ENCODE measurements around the gene CHCHD10.
A peak's percentile ranks its signal among the peaks of the same experiment; 100 is the strongest.

CHCHD10 gene

DNA sequence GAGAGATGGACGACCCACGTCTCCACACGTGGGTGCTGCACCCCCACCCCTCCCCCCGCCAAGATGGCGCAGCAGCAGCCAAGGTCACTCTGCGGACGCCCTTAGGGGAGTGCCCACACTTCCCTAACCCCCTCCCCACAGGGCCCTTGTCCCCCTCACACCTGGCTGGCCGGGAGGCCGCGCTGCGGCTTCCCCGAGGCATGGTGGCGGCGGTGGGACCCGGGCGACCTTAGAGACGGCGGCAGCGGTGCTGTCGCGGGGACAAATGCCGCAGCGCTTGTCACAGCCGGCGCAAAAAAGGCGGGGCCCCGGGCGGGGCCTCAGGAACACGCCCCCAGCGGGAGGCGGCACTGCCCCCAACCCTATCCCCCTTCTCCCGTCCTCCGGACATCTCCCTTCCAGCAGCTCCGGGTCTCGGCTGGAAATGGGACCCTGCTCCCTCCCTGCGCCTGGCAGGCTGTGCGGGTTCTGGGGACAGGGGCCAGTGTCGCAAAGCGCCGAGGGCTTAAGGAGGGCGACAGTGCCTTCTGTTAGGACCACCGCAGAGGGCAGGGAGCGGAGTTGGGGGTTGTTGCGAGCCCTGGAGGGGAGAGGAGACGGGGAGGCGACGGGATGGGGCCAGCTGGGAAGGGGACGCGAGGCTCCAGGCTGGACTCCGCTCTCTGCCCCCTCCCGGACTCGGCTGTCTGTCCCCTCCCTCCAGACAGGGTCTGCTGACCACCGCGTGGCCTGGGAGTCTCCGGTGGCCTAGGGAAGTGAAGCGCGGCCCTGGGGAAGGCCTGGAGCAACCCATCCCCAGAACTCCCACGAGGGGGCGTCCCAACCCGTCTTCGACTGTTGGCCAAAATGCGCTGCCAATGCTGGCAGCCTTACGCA lies at the start of gene CHCHD10:
Gene CHCHD10, minus strand, starts transcription at position 300 of the 876 bp plus-strand sequence. Its CDS starts 98 bp downstream, at position 202.
- DNase-seq = peak; percentile 65

- no peak for DNase-seq
Observed at GRCh38 chr22:23817146-23817545, 49.4 kb upstream of the CHCHD10 start.

DNA sequence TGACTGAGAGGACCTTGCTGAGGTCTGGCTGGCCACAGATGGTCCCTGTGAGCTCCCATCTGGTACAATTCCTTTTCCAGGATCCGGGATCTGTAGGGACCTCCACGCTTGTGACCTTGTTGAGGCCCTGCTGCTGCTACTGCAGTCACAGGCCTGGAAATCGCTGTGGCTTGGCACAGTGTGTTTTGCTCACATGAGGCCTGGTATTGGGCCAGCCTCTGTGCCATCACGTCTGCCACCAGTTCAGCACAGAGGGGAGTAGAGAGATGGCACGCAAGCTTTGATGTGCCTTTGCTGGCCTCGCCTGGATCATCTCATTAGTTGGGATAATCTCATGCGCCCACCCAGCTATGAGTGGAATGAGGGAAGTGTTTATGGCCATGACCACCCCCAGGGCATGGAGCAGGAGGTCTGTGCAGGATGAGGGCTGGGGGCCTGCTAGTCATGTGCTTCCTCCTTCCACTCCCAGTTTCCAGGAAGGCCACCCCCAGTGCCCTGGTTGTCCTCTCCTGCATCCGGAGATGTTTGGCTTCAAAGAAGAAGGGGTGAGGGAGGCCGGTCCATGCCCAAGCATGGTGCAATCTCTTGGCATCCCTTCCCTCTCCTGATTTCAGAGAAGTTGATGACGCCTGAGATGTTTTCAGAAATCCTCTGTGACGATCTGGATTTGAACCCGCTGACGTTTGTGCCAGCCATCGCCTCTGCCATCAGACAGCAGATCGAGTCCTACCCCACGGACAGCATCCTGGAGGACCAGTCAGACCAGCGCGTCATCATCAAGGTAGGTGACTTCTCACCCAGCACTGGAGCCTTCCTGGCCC lies 48.6 kb upstream of the CHCHD10 start:
- DNase-seq = no peak

DNA sequence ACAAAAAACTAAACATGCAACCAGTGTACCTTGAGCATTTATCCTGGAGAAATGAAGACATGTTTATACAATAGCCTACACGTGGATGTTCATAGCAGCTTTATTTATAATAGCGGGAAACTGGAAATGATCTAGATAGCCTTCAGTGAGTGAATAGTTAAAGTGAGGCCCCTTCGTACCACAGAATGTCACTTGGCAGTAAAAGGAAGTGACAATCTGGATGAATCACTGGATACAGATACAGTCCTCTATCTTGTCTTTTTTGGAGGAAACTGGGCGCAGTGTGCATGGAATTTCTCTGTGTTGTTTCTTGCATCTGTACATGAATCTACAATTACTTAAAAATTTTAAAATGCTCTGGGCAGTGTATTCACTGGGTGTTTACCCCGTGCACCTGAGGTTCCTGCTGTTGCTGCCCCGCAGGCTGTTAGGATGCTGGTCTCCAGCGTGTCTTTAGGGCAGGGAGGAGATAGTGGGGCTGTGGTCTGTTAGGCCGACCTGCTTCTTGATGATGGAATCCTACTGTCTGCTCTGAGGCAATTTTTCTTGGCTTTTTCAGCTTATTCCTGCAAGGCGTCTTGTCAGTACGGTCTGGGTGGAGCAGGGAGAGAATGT lies 47.9 kb upstream of the CHCHD10 start:
- DNase-seq = no peak

DNA sequence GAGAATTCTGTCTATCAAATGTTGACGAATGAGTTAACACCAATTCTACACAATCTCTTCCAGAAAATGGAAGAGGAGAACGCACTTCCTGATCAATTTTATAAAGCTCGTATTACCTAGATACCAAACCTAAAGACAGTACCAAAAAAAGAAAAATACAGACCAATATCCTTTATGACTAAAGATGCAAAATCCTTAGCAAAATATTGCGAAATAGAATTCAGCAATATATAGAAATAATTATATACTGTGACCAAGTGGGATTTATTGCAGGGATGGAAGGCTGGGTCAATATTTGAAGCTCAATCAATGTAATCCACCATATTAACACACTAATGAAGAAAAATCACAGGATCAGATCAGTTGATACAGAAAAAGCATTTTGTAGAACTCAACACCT lies 44.6 kb upstream of the CHCHD10 start:
- no peak for DNase-seq

GRCh38 chr22:23806837-23807236 lies 39.1 kb upstream of the CHCHD10 start:
- no peak for DNase-seq

DNA sequence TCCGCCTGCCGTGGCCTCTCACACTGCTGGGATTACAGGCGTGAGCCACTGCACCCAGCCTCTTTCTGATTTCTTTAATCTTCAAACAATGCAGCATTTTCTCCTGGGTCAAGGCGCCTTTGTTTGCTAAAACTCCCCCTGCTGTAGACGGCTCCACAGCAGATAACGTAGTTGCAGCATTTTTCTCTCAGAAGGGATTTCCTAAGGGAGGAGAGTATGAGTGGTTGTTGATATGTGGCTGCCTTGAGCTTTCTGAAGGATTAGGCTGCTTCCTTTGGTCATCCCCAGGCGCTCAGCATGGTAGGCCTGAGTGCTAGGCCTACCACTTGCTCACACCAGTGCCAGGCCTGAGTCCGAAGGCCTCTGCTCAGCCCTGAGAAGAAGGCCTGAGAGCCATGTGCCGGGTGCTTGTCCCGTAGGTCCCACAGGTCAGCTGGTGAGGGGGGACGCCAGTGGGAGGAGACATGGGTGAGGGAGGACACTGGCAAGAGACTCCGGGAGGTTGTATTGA lies 37.1 kb upstream of the CHCHD10 start:
- DNase-seq = no peak

GRCh38 chr22:23803001-23803819 lies 35.4 kb upstream of the CHCHD10 start:
- no peak for DNase-seq

DNA sequence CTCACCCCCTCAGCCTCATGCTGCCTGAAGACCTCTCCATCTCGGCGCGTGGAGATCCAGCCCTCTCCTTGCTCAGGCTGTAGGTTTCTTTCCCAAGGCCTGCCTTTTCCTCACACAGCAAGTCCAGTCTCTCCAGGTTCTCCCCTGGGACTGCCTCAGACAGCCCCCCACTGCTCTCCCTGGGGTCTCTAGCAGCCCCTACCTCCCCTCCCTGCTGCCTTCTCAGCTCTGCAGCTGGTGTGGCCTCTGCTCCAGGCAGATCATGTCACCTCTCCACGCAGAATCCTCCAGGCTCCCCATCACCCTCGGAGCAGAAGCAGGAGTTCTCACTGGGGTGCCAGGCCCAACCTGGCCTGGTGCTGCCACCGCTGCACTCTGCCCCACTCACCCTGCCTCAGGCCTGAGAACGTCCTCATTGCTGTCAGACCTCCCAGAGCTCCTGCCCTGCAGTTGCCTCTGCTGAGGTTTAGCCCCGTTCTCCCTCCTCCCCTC lies 34.2 kb upstream of the CHCHD10 start:
- no peak for DNase-seq

- DNase-seq = no peak
Observed at GRCh38 chr22:23801238-23801821, 33.6 kb upstream of the CHCHD10 start.

GRCh38 chr22:23800297-23801237 lies 32.8 kb upstream of the CHCHD10 start:
- DNase-seq = no peak

DNA sequence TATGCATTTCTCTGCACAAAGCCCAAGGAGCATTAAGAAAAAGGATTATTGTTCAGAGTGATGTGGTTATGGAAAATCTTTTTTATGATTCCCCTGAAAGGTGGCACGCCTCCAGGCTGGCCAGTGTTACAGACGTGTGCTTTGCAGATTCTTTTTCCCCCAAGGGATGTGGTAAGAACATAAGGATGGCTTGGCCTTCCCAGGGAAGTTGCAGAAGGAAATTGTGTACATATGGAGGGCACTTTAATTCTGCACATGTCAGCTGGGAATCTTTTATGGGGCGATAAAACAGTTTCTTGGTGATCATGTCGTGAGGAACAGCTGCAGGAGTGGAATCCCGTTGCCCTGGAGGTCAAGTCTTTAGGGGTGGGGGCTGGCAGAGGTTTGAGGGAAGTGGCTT lies 28.7 kb upstream of the CHCHD10 start:
- no peak for DNase-seq

DNA sequence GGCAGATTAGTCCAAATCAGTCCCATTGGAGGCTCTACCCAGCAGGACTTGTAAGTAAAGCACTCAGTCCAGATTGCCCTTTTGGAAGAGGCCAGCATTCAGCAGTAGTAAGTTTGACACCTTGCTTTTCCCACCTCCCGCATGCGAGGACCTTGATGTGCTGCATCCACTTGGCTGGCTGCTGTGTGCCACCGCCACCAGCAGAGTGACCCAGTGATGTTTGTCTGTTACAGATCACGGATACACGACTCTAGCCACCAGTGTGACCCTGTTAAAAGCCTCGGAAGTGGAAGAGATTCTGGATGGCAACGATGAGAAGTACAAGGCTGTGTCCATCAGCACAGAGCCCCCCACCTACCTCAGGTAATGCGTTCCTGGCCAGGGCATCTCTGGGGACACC lies 25.6 kb upstream of the CHCHD10 start:
- no peak for DNase-seq

- DNase-seq = no peak
Observed at GRCh38 chr22:23791738-23792645, 24.2 kb upstream of the CHCHD10 start.

DNA sequence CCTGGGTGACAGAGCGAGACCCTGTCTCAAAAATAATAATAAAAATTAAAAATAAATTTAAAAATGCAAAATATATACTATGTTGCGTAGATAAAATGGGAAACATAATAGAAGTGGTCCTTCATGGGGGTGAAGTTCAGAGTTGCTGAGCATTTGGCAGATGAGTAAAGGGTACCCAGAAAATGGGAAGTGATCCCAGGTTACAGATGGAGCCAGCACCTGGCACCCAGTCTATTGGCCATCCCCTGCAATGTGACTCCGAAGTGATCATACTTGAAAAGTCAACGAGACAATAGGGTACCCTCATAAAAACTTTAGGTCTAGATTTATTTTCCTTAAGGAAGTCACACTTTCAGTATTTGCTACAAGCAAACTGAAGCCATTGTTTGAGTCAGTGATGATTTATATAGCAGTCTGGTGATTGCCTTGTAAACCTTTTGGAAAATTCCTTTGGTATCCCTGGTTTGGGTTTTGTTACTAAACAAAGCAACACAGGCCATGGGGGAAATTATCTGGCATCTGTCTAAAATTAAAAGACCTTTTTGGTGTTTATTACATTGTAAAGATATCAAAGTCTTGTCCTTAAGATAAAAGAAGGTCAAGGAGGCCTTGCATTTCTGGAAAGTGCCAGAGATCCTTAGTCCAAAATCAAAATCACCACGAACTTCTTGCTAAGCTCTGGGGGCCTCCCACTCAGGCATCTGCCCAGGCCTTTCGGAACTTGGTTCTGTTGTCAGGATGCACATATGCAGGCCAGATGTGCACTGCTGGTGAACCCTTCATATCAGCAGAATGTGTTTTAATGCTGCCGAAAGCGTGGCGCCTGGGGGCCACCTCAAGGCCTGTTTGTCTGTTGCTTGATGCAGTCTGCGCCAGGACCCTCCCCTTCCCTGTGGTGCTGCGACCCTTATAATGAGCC lies 23.3 kb upstream of the CHCHD10 start:
- no peak for DNase-seq

GRCh38 chr22:23789638-23790037 lies 21.9 kb upstream of the CHCHD10 start:
- DNase-seq = no peak

GRCh38 chr22:23789121-23789520 lies 21.3 kb upstream of the CHCHD10 start:
- DNase-seq = no peak

- DNase-seq = no peak
Observed at GRCh38 chr22:23787910-23788309, 20.1 kb upstream of the CHCHD10 start.

GRCh38 chr22:23787600-23787896 lies 19.8 kb upstream of the CHCHD10 start:
- DNase-seq = no peak
